GM18873 (cell line): ENCODE results near the gene RALGAPA1.

Source experiments
- ATAC-seq: cut with Tn5 transposase; IDR thresholded peaks from one replicate; pipeline ENCODE4 v1.9.1; 2021; ENCODE audit warnings: mild to moderate bottlenecking, moderate library complexity, moderate number of reproducible peaks; ENCODE audit not compliant: unreplicated experiment, low FRiP score

The RALGAPA1 gene

GRCh38 chr14:35557221-35557747, 251.8 kb downstream of the RALGAPA1 start:
- no peak for ATAC-seq

DNA sequence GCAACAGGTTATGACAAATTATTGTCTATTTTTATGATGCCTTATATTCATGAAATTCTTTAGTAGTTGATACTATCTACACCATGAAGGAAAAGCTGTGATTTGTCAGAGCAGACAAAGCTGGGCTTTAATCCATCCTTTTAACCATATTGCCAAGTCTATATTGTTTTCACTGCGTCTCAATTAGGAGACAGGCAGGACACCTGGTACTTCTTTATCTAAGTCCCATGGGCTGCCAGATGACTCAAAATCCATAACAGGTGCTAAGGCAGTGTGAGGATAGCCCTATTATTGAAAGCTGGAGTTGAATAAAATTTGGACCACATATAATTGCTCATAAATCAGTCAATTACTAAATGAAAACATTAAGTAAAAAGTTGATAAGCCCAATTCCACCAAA, 252.5 kb downstream of the RALGAPA1 start:
- ATAC-seq, result no peak

- ATAC-seq, result no peak
Observed at GRCh38 chr14:35553808-35554207, 255.3 kb downstream of the RALGAPA1 start.

DNA sequence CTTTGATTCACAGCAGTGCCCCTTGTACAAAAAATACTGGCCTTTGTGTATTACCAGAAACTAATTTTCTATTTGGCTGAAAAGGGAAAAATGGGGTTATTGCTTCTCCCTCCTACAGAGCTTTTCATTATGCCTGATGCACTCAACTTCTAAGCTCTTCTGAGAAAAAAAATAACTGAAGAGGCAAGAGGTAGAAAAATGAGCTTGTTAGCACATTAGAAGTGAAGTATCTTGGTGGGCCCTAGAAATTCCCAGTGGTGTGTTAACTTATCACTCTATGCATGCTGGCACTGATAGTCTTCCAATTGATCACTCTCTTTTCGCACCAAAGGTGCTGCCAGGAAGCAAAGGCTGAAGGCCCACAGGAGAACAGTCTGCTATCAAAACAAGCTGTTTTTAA, 258.0 kb downstream of the RALGAPA1 start:
- ATAC-seq, result no peak

- no peak for ATAC-seq
Observed at GRCh38 chr14:35549551-35549950, 259.5 kb downstream of the RALGAPA1 start.

GRCh38 chr14:35543006-35543405, 266.1 kb downstream of the RALGAPA1 start:
- no peak for ATAC-seq

DNA sequence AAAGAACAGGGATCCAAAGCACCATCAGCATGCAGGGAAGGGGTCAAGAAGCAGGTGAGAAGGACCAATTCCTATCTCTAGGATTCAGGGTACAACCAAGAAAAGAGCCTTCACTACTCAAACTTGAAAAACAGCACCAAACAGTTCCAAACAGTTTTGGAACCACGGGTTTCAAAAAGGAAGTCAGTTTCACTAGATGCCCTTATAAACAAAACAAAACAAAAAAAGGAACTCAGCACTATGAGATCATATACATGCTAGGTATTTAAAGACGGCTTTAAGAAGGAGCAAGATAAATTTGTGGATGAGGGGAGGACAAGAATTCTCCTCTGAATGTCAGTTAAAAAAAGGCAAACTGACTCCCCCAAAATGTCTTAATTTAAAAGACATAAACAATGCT, 269.1 kb downstream of the RALGAPA1 start:
- no peak for ATAC-seq

GRCh38 chr14:35535483-35536112, 273.5 kb downstream of the RALGAPA1 start:
- ATAC-seq, result no peak

- ATAC-seq, result peak; percentile 48
Observed at GRCh38 chr14:35534873-35535482, 274.1 kb downstream of the RALGAPA1 start.

DNA sequence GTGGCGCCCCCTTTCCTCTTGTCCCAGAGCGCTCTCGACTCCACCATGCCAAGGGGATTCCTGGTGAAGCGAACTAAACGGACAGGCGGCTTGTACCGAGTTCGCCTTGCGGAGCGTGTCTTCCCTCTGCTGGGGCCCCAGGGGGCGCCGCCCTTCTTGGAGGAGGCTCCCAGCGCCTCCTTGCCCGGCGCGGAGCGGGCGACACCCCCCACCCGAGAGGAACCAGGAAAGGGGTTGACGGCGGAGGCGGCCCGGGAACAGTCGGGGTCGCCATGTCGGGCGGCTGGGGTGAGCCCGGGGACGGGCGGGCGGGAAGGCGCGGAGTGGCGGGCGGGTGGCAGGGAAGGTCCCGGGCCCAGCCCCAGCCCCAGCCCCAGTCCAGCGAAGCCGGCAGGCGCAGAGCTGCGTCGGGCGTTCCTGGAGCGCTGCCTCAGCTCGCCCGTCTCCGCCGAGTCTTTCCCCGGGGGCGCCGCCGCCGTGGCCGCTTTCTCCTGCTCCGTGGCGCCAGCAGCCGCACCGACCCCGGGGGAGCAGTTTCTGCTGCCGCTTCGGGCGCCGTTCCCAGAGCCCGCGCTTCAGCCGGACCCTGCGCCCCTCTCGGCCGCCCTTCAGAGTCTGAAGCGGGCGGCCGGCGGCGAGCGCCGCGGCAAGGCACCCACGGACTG, 274.8 kb downstream of the RALGAPA1 start:
- ATAC-seq, result no peak

DNA sequence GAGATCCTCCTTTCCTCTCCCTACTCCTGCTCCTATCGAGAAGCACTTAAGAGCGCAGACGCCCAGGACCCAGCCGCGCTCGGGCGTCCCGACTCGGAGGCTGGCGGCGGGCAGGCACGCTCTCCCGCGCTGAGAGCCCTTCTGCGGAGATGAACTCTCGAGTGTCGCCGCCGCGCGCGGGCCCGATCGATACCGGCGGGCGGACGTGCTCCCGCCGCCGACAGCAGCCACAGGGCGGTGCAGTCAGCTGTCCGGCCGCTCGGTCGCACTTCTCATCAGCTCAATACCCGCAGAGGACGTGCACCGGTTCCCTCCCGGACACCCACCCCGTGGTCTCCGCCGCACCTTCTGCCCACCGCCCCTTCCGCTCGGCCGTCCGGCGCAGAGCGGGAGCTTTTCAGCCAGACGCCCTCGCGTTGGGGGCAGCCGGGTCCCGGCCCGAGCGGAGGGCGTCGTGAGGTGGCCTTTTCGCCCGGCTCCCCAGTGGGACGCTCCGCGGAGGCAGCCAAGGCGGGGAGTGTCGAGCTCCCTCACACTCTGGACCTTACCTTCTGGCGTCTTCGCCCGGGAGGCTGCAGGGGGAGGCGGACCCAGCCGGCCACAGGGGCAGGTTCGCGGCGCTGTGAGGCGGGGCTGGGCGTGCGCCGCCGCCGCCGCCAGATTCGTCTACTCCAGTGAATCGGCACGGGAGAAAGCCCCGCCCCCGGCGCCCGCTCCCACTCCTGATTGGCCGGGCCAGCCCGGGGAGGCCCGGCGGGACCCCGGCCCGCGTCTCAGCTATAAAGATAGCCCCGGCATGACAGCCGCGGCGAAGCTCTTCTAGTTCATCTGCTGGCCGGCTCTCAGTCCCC, 275.5 kb downstream of the RALGAPA1 start, which contains the start of gene INSM2:
INSM2 (plus strand) TSS at position 808 of the 851 bp plus-strand sequence. CDS start 89 bp downstream, outside the sequence.
- peak; percentile 58 for ATAC-seq

- ATAC-seq, result no peak
Observed at GRCh38 chr14:35532783-35533356, 276.2 kb downstream of the RALGAPA1 start.

DNA sequence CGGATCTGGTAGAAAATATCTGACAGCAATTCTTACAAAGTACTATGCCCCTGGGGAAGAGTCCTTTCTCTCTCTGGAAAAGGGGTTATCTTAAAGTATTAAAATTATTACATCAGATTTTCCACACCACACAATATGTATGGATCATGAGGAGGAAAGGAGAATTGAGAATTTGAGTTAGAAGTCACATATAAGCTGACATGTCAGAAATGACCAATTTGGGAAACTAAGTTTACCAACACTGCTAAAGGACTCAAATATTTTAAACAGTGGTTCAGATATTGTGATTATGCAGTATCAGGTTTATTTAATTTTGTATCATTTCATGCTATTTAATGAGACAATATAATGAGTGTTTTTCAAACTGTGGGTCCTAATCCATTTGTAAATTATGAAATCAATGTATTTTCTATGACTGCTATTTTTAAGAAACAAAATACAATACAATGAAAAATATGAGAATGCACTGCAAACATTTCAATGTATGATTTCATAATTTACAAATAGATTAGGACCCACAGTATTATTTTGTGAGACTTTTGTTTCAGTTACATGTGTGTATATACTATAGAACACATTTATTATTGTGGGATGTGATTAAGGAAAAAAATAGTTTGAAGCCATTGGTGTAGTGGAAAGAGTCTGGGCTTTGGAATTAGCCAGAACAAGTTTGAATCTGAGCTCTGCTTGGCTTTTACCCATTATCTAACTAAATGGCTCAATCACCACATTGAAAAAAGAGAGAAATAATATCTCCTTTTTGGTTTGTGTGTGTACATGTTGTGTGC, 276.9 kb downstream of the RALGAPA1 start:
- no peak for ATAC-seq

- no peak for ATAC-seq
Observed at GRCh38 chr14:35526962-35527361, 282.1 kb downstream of the RALGAPA1 start.

DNA sequence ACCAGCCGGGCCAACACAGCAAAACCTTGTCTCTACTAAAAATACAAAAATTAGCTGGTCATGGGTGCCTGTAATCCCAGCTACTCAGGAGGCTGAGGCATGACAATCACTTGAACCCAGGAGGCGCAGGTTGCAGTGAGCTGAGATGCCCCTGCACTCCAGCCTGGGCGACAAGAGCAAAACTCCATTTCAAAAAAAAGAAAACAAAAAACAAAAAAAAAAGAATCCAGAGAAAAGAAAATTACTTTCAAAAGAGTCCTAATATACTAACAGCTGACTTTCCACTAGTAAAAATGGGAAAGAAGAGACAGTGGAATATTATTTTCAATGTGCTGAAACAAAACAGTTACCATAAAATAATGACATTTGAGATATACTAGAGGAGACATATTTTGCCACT, 283.4 kb downstream of the RALGAPA1 start:
- ATAC-seq, result no peak

GRCh38 chr14:35519986-35520385, 289.1 kb downstream of the RALGAPA1 start:
- no peak for ATAC-seq

GRCh38 chr14:35515916-35516315, 293.2 kb downstream of the RALGAPA1 start:
- ATAC-seq, result no peak

DNA sequence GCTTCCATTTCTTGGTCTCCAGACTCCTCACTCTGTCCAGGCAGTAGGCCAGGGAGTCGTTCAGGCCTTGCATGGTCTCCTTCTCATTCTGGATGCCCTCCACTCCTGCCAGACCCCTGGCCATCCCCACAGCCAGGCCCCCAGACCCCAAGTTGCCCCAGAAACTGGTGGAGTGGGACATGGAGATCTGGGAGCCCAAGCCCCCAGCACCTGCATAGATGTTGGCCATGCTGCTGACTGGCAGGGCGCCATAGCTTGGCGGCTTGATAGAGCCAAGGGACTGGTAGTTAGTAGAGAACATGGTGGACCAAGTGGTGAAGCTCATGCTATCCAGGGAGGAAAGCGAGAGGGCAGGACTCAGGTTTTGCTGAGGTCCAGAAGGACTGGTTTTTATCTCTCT, 296.3 kb downstream of the RALGAPA1 start:
- no peak for ATAC-seq

DNA sequence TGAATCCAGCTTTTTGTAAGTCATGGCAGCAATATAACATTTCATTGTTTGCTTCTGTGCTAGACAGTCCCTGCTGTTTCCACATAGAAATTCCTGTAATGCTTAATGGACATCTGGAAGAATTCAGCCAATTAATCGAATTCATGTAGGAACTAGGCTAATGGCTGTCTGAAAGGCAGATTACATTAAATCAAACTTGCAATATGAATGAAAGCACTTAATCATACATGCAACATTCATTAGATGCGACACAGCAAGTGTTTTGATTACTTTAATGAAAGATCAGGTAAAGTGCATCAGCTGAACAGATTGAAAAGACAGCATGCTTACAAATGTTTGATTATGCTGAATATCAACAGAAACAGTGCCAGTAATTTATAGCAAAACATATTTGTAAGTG, 299.2 kb downstream of the RALGAPA1 start:
- no peak for ATAC-seq
